Measurements from ENCODE around the gene FAAP100.

The FAAP100 gene

GRCh38 chr17:81492706-81493105, 59.4 kb downstream of the FAAP100 start:
- Histone ChIP-seq H3K9me3 (ENCODE audit: insufficient read depth, low read depth, low read length) (no peaks in the 10 kb centered on the region), H3K36me3 (ENCODE audit: insufficient read depth, low read depth, low read length) (no peaks in the 10 kb centered on the region), H3K27me3 (ENCODE audit: insufficient read depth, low read length) (peaks cover 46% of the 10 kb centered on the region), H3K4me3 (ENCODE audit: low read length) (no peak overlapping the region), H3K9ac (ENCODE audit: low read depth, low read length) (no peak overlapping the region), H3K4me1 (ENCODE audit: insufficient read depth, low read length) (peaks cover 17% of the 10 kb centered on the region; the same call in 1 of the 2 replicates), H3K27ac (ENCODE audit: low read length) (no peak overlapping the region)

DNA sequence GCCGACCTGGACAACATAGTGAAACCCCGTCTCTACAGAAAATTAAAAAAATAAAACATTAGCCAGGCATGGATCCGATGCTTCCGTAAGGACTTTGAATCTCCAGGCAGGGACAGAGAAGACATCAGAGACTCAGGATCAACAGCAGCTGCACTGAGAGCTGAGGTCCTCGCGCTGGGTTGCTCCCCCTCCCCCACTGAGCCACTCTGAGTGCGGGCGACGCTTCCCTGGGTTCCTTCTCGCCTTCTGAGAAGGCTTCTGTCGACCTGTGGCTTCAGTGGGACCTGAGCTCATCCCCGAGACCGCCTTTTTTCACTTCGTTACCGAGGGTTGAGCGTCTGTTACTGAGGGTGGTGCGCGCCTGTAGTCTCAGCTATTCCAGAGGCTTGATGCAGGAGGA, 60.0 kb downstream of the FAAP100 start:
- peaks cover 51% of the 10 kb centered on the region for H3K27me3 ChIP-seq (ENCODE audit: insufficient read depth, low read length)
- no peak overlapping the region for H3K27ac ChIP-seq (ENCODE audit: low read length)
- no peaks in the 10 kb centered on the region for H3K36me3 ChIP-seq (ENCODE audit: insufficient read depth, low read depth, low read length)
- no peak overlapping the region for H3K9ac ChIP-seq (ENCODE audit: low read depth, low read length)
- H3K4me1 ChIP-seq (ENCODE audit: insufficient read depth, low read length): peaks cover 17% of the 10 kb centered on the region; the same call in 1 of the 2 replicates
- no peaks in the 10 kb centered on the region for H3K9me3 ChIP-seq (ENCODE audit: insufficient read depth, low read depth, low read length)
- H3K4me3 ChIP-seq (ENCODE audit: low read length): no peak overlapping the region

DNA sequence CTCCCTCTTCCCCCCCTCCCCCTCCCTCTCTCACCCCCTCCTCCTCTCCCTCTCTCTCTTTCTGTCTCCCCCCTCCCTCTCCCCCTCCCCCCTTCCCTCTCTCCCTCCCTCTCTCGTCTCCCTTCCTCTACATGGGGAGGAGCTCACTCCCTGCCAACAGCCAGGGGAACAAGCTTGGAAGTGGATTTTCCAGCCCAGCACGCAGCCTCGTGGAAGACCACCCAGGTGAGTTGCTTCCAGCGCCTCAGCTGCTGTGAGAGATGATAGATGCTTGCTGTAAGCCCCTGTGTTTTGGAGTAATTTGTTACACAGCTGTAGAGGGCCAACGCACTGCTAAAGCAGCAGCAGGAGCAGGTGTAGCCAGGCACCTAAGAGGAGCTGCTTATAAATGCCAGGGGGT, 60.4 kb downstream of the FAAP100 start:
- Histone ChIP-seq H3K27me3 (ENCODE audit: insufficient read depth, low read length) (peaks cover 55% of the 10 kb centered on the region), H3K4me1 (ENCODE audit: insufficient read depth, low read length) (peaks cover 17% of the 10 kb centered on the region; the same call in 1 of the 2 replicates), H3K9me3 (ENCODE audit: insufficient read depth, low read depth, low read length) (no peaks in the 10 kb centered on the region), H3K9ac (ENCODE audit: low read depth, low read length) (no peak overlapping the region), H3K27ac (ENCODE audit: low read length) (no peak overlapping the region), H3K36me3 (ENCODE audit: insufficient read depth, low read depth, low read length) (no peaks in the 10 kb centered on the region), H3K4me3 (ENCODE audit: low read length) (no peak overlapping the region)

DNA sequence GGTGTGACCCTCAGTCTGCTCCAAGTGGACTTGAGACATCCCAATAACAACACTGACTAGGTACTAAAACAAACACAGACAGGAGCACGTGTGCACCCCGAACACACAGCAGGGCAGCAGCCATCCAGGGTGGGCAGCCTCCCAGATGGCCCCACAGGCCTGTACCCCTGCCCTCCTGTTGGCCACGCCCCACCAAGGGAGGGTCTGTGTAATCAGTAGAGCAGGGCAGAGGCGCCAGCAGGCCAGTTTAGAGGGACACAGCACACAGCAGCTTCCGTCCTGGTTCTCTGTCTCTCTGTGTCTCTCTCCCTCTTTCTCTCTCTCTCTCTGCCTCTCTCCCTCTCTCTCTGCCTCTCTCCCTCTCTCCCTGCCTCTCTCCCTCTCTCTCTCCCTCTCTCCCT, 61.0 kb downstream of the FAAP100 start:
- peaks cover 17% of the 10 kb centered on the region; the same call in 1 of the 2 replicates for H3K4me1 ChIP-seq (ENCODE audit: insufficient read depth, low read length)
- H3K27me3 ChIP-seq (ENCODE audit: insufficient read depth, low read length): peaks cover 61% of the 10 kb centered on the region
- no peak overlapping the region for H3K4me3 ChIP-seq (ENCODE audit: low read length)
- H3K27ac ChIP-seq (ENCODE audit: low read length): no peak overlapping the region
- no peak overlapping the region for H3K9ac ChIP-seq (ENCODE audit: low read depth, low read length)
- H3K36me3 ChIP-seq (ENCODE audit: insufficient read depth, low read depth, low read length): no peaks in the 10 kb centered on the region
- H3K9me3 ChIP-seq (ENCODE audit: insufficient read depth, low read depth, low read length): no peaks in the 10 kb centered on the region

GRCh38 chr17:81489998-81490992, 61.9 kb downstream of the FAAP100 start:
- Histone ChIP-seq H3K4me3 (ENCODE audit: low read length) (peak overlapping the region; percentile 52; the same call in 1 of the 2 replicates), H3K9ac (ENCODE audit: low read depth, low read length) (no peak overlapping the region; the same call in 1 of the 2 replicates), H3K36me3 (ENCODE audit: insufficient read depth, low read depth, low read length) (no peaks in the 10 kb centered on the region), H3K4me1 (ENCODE audit: insufficient read depth, low read length) (peaks cover 17% of the 10 kb centered on the region; the same call in 1 of the 2 replicates), H3K27me3 (ENCODE audit: insufficient read depth, low read length) (peaks cover 64% of the 10 kb centered on the region), H3K27ac (ENCODE audit: low read length) (no peak overlapping the region), H3K9me3 (ENCODE audit: insufficient read depth, low read depth, low read length) (no peaks in the 10 kb centered on the region)
